ENCODE results near the gene RRP1. TPM values are rescaled to one million over a fixed set of nuclear protein-coding genes. Genes with fewer than 3 reads are reported as not detected.

RRP1 gene
- total RNA-seq, 4 donors from 2014 or later: 9.1 to 18.9 (median 16.3) TPM

- Histone ChIP-seq H3K4me1 (peaks cover 20 to 37% (median 28%) of the 10 kb centered on the region in 4 donors), H3K27ac (replicated peaks in 1 of 4) (no peak overlapping the region), H3K9me3 (no peaks in the 10 kb centered on the region), H3K27me3 (no peaks in the 10 kb centered on the region), H3K4me3 (no peak overlapping the region), H3K36me3 (peaks cover 18 to 28% (median 19%) of the 10 kb centered on the region in 4 donors)
- WGBS: 73% methylated on average over 6 of the region's 6 CpGs
- intact Hi-C loops (cut with DNase I): no loop called here
- no peak for TF ChIP-seq POLR2AphosphoS5 (IDR thresholded peaks at IDR 0.05)
- TF ChIP-seq POLR2A (IDR thresholded peaks at IDR 0.05; ENCODE audit: low read depth): no peak
- no peak for TF ChIP-seq EP300 (IDR thresholded peaks at IDR 0.05)
- TF ChIP-seq, protein P1, sequence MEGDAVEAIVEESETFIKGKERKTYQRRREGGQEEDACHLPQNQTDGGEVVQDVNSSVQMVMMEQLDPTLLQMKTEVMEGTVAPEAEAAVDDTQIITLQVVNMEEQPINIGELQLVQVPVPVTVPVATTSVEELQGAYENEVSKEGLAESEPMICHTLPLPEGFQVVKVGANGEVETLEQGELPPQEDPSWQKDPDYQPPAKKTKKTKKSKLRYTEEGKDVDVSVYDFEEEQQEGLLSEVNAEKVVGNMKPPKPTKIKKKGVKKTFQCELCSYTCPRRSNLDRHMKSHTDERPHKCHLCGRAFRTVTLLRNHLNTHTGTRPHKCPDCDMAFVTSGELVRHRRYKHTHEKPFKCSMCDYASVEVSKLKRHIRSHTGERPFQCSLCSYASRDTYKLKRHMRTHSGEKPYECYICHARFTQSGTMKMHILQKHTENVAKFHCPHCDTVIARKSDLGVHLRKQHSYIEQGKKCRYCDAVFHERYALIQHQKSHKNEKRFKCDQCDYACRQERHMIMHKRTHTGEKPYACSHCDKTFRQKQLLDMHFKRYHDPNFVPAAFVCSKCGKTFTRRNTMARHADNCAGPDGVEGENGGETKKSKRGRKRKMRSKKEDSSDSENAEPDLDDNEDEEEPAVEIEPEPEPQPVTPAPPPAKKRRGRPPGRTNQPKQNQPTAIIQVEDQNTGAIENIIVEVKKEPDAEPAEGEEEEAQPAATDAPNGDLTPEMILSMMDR (IDR thresholded peaks at IDR 0.05): no peak
- no peak for DNase-seq (ENCODE audit: extremely low spot score)
These were observed 17.0 kb upstream of the RRP1 start for GRCh38 chr21:43772425-43772821.

DNA sequence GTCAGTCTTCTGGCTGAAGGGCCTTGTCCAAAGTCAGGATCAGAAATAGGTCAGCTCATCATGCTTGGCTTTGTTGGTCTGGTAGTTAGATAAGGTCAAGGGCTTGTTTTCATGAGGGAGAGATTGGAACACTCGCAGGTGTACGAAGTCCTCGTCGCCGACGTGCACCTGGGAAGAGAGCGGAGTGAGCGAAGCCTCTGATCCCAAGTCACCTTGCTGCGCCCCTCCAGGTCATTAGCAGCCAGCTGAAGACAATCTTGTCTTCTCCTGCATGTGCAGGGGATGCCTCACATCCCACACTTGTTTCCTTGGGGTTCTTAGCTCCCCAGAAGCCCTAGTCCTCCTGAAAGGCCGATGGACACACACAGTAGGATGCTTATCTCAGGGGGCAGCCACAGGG lies 15.2 kb upstream of the RRP1 start:
- H3K36me3 ChIP-seq: peaks cover 18 to 28% (median 19%) of the 10 kb centered on the region in 4 donors
- DNase-seq (ENCODE audit: extremely low spot score): no peak
- H3K4me3 ChIP-seq: no peak overlapping the region
- 88% methylated on average over 10 of the region's 10 CpGs for WGBS
- TF ChIP-seq, protein P1 (IDR thresholded peaks at IDR 0.05): no peak
- TF ChIP-seq POLR2A (IDR thresholded peaks at IDR 0.05; ENCODE audit: low read depth) (no peak), POLR2AphosphoS5 (IDR thresholded peaks at IDR 0.05) (no peak), EP300 (IDR thresholded peaks at IDR 0.05) (no peak)
- no peaks in the 10 kb centered on the region for H3K27me3 ChIP-seq
- H3K9me3 ChIP-seq: no peaks in the 10 kb centered on the region
- H3K4me1 ChIP-seq: peaks cover 13 to 21% (median 20%) of the 10 kb centered on the region in 4 donors
- intact Hi-C loops (cut with DNase I): no loop called here
- no peak overlapping the region for H3K27ac ChIP-seq (replicated peaks in 1 of 4)

DNA sequence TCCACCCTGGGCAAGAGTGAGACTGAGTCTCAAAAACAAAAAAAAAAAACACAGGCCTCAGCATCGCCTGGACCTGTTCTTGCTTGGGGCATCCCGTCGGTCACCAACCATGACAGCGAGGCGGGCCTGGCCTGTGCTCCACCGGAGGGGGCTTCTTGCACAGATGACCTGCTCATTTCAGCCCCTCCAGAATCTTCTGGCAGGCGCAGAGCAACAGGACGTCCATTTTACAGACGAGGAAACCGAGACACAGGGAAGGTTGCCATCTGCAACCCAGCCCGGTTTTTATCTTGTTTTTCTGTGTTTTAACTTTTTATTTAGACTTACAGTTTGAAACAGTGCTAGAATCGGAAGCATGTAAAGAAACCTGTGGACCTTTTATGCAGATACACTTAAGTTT lies 14.2 kb upstream of the RRP1 start:
- 86% methylated on average over 12 of the region's 12 CpGs for WGBS
- Histone ChIP-seq H3K4me1 (peaks cover 13 to 21% (median 20%) of the 10 kb centered on the region in 4 donors), H3K27ac (replicated peaks in 1 of 4) (peak overlapping the region; percentile 80 to 92 (median 89)), H3K36me3 (peaks cover 18 to 28% (median 19%) of the 10 kb centered on the region in 4 donors), H3K4me3 (peak overlapping the region; percentile 70 to 99 (median 84)), H3K9me3 (no peaks in the 10 kb centered on the region), H3K27me3 (no peaks in the 10 kb centered on the region)
- TF ChIP-seq POLR2AphosphoS5 (IDR thresholded peaks at IDR 0.05) (no peak), EP300 (IDR thresholded peaks at IDR 0.05) (no peak), POLR2A (IDR thresholded peaks at IDR 0.05; ENCODE audit: low read depth) (no peak)
- TF ChIP-seq, protein P1 (IDR thresholded peaks at IDR 0.05): no peak
- intact Hi-C loops (cut with DNase I): loop anchor here (5.0 kb wide), 1 partner anchor 48 kb away; no protein-coding TSS in a partner anchor
- DNase-seq (ENCODE audit: extremely low spot score): no peak

- Histone ChIP-seq H3K9me3 (no peaks in the 10 kb centered on the region), H3K36me3 (peaks cover 18 to 28% (median 19%) of the 10 kb centered on the region in 4 donors), H3K4me3 (peak within 1 kb of the TSS; percentile 70 to 99 (median 84)), H3K4me1 (peaks cover 13 to 21% (median 20%) of the 10 kb centered on the region in 4 donors), H3K27ac (replicated peaks in 1 of 4) (peak within 1 kb of the TSS; percentile 80 to 92 (median 89)), H3K27me3 (no peaks in the 10 kb centered on the region)
- peak; percentile 95 for DNase-seq (ENCODE audit: extremely low spot score)
- peak; percentile 44 for TF ChIP-seq POLR2A (IDR thresholded peaks at IDR 0.05; ENCODE audit: low read depth)
- no peak for TF ChIP-seq EP300 (IDR thresholded peaks at IDR 0.05)
- TF ChIP-seq, protein P1 (IDR thresholded peaks at IDR 0.05): no peak
- peak; percentile 81 to 89 for TF ChIP-seq POLR2AphosphoS5 (IDR thresholded peaks at IDR 0.05)
- intact Hi-C loops (cut with DNase I): loop anchor here (5.0 kb wide), 1 partner anchor 49 kb away; no protein-coding TSS in a partner anchor
- WGBS: 2% methylated on average over 16 of the region's 71 CpGs
These were observed 13.5 kb upstream of the RRP1 start, which contains the start of gene CSTB for GRCh38 chr21:43775795-43776430. Gene CSTB (minus strand): TSS chr21:43776308. CDS start chr21:43776269, 39 bp downstream.

Measured in esophagus muscularis mucosa (tissue), 4 donors.